Osteoblast (primary cell): ENCODE results near the gene PAFAH2. TPM values are rescaled to one million over a fixed set of nuclear protein-coding genes. Genes with fewer than 3 reads are reported as not detected.

ENCODE experiments used
- DNase-seq: peaks from one replicate; pipeline ENCODE4 v3.0.0; 2011; ENCODE audit warnings: low spot score, mixed read lengths; ENCODE audit not compliant: insufficient read length; ENCODE audit errors: missing footprints
- H2AFZ ChIP-seq: 2 replicates; pipeline ENCODE4 v1.6.0; 2011; ENCODE audit warnings: mild to moderate bottlenecking, low read length
- H3K27ac ChIP-seq: 2 replicates; pipeline ENCODE4 v1.5.1; 2011; ENCODE audit warnings: mild to moderate bottlenecking, low read depth, low read length, moderate library complexity
- H3K27me3 ChIP-seq: 2 replicates; pipeline ENCODE4 v1.6.0; 2012; ENCODE audit warnings: mild to moderate bottlenecking, control low read depth, inconsistent platforms, low read length, moderate library complexity; ENCODE audit not compliant: insufficient read depth
- H3K36me3 ChIP-seq: 2 replicates; pipeline ENCODE4 v1.5.1; 2011; ENCODE audit warnings: mild to moderate bottlenecking, low read length, control low read depth, moderate library complexity; ENCODE audit not compliant: insufficient read depth
- H3K4me1 ChIP-seq: 2 replicates; pipeline ENCODE4 v1.5.1; 2011; ENCODE audit warnings: mild to moderate bottlenecking, low read length, control low read depth, moderate library complexity; ENCODE audit not compliant: insufficient read depth
- H3K4me2 ChIP-seq: 2 replicates; pipeline ENCODE4 v1.6.0; 2011; ENCODE audit warnings: mild to moderate bottlenecking, low read length; ENCODE audit not compliant: insufficient read depth
- H3K4me3 ChIP-seq: fragments of 200-600 bp; sonication (generic); 3 replicates; pipeline ENCODE4 v1.5.1; 2012; ENCODE audit warnings: mild to moderate bottlenecking, low read length, inconsistent platforms; ENCODE audit not compliant: insufficient read depth
- H3K79me2 ChIP-seq: 2 replicates; pipeline ENCODE4 v1.6.0; 2012; ENCODE audit warnings: mild to moderate bottlenecking, low read length, control low read depth, inconsistent platforms; ENCODE audit not compliant: insufficient read depth
- H3K9me3 ChIP-seq: 2 replicates; pipeline ENCODE4 v1.5.1; 2011; ENCODE audit warnings: low read depth, low read length, control low read depth
- H4K20me1 ChIP-seq: 2 replicates; pipeline ENCODE4 v1.6.0; 2012; ENCODE audit warnings: mild to moderate bottlenecking, low read length, control low read depth; ENCODE audit not compliant: insufficient read depth
- total RNA-seq: library from RNA; depleted of rRNA; stranded (reverse); fragments of >200 nt; gene quantifications from 2 replicates; pipeline ENCODE4 v1.2.3, GENCODE V29; 2012
- TF ChIP-seq, protein P1 (sequence below): IDR thresholded peaks from 2 replicates; pipeline ENCODE4 v1.5.1; 2011; ENCODE audit warnings: mild to moderate bottlenecking, low read depth, low read length, moderate library complexity; ENCODE audit errors: extremely low read depth

PAFAH2 gene
- total RNA-seq, 1 donor, result 6.9 TPM

DNA sequence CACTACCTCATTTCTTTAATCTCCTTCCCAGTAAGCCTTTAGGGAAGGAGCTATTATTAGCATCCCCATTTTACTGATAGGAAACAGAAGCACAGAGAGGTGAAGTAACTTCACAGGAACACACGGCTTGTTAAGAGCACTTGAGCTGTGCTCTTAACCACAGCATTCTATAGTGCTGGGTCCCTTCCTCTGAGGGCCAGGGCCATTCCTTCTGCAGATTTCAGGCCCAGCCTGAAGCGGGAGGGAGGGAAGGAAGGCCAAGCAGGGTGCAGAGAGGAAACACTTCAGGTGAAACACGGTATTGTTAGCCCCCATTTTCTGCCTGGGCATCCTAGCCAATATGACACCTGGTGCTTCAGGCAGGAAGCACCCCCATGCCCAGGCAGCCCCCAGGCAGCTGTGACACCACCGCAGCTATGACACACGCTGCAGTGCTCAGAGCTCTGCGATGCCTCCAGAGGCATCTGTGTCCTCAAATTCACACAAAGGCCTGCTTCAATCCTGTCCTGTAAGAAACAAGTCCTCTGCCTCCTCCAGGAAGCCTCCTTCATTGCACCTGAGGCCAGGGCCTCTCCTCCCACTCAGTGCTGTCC lies 19.2 kb upstream of the PAFAH2 start:
- H3K27me3 ChIP-seq, result no peaks in the 10 kb centered on the region
- peaks cover 1% of the 10 kb centered on the region for H3K79me2 ChIP-seq
- TF ChIP-seq, protein P1, sequence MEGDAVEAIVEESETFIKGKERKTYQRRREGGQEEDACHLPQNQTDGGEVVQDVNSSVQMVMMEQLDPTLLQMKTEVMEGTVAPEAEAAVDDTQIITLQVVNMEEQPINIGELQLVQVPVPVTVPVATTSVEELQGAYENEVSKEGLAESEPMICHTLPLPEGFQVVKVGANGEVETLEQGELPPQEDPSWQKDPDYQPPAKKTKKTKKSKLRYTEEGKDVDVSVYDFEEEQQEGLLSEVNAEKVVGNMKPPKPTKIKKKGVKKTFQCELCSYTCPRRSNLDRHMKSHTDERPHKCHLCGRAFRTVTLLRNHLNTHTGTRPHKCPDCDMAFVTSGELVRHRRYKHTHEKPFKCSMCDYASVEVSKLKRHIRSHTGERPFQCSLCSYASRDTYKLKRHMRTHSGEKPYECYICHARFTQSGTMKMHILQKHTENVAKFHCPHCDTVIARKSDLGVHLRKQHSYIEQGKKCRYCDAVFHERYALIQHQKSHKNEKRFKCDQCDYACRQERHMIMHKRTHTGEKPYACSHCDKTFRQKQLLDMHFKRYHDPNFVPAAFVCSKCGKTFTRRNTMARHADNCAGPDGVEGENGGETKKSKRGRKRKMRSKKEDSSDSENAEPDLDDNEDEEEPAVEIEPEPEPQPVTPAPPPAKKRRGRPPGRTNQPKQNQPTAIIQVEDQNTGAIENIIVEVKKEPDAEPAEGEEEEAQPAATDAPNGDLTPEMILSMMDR, result no peak
- no peak overlapping the region for H3K4me3 ChIP-seq
- peaks cover 68% of the 10 kb centered on the region for H3K4me1 ChIP-seq
- no peaks in the 10 kb centered on the region for H3K36me3 ChIP-seq
- peak overlapping the region; percentile 70 for H3K27ac ChIP-seq
- H4K20me1 ChIP-seq, result no peaks in the 10 kb centered on the region
- peak; percentile 43 for DNase-seq
- H3K4me2 ChIP-seq, result no peak overlapping the region
- H3K9me3 ChIP-seq, result no peaks in the 10 kb centered on the region
- peak overlapping the region; percentile 33 for H2AFZ ChIP-seq

DNA sequence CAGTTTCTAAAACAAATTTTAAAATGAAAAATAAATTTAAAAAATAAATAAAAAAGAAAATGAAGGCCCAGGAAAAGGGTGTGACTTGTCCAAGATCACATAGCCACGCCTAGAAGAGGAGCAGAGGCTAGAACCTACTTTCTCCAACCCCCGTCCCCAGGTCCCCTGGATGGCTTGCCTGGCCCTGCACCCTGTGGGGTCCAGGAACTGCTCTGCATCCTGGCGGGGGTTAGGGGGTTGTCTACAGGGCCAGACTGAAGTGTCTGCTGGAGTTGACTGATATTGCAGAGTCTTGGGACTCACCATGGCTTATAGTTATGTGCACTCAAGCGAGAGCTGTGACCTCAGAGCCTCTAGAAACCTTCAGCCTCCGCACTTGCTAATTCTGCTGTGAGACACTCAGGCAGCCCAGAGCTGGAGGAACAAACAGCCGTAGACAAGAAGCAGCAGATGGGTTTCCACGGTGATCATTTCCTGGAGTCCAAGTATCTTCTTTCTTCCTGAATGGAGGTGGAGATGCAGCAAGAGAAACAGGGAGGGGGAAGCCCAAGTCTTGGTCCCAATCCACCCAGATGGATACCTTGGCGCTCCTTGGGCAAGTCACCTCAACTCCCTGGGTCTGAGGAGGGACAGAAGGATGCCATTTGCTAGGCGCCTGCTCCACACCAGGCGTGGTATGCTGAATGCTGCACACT lies 18.5 kb upstream of the PAFAH2 start:
- no peak for DNase-seq

DNA sequence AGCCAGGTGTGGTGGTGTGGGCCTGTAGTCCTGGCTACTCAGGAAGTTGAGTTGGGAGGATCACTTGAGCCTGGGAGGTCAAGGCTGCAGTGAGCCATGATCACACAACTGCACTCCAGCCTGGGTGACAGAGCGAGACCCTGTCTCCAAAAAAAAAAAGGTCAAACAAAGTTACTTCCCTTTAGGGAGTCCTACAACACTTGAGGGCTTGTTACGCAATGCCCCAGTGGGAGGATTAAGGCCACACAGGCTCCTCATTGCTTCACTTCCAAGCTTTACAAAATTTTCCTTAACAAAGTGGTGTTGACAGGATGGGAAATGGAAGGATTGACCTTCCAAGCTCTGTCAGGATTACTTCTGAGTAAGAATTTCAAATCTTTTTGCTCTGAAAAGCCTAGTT lies 17.5 kb upstream of the PAFAH2 start:
- no peak overlapping the region for H3K4me2 ChIP-seq
- no peak overlapping the region for H3K4me3 ChIP-seq
- TF ChIP-seq, protein P1, result no peak
- H3K27ac ChIP-seq, result peak overlapping the region; percentile 39
- H3K36me3 ChIP-seq, result no peaks in the 10 kb centered on the region
- H4K20me1 ChIP-seq, result no peaks in the 10 kb centered on the region
- H2AFZ ChIP-seq, result peak overlapping the region; percentile 30
- H3K27me3 ChIP-seq, result no peaks in the 10 kb centered on the region
- DNase-seq, result peak; percentile 46
- H3K4me1 ChIP-seq, result peaks cover 51% of the 10 kb centered on the region
- no peaks in the 10 kb centered on the region for H3K79me2 ChIP-seq
- H3K9me3 ChIP-seq, result no peaks in the 10 kb centered on the region

More for the DNA sequence above, 18.5 kb upstream of the PAFAH2 start:
- H4K20me1 ChIP-seq, result no peaks in the 10 kb centered on the region
- TF ChIP-seq, protein P1, result no peak
- no peaks in the 10 kb centered on the region for H3K36me3 ChIP-seq
- no peaks in the 10 kb centered on the region for H3K27me3 ChIP-seq
- H3K9me3 ChIP-seq, result no peaks in the 10 kb centered on the region
- peaks cover 61% of the 10 kb centered on the region for H3K4me1 ChIP-seq
- H3K79me2 ChIP-seq, result no peaks in the 10 kb centered on the region
- no peak overlapping the region for H3K4me2 ChIP-seq
- no peak overlapping the region for H3K27ac ChIP-seq
- H2AFZ ChIP-seq, result no peak overlapping the region
- no peak overlapping the region for H3K4me3 ChIP-seq

DNA sequence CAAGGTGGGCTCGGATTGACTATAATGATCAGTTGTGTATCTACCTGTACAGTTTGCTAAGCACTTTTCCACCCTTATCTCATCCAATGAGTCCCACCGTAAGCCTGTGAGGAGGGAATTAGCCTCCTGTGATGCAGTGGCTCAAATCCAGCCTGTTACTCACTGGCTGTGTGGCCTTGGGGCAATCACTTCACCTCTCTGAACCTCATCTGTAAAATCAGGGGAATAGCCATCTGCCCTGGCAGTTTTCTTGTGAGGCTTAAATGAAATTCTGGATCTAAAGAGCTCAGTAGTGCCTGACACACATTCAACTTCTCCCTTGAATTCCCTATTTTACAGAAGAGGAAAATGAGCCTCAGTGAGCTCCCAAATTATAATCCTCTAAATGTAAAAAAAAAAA lies 16.3 kb upstream of the PAFAH2 start:
- H3K4me1 ChIP-seq, result peaks cover 40% of the 10 kb centered on the region
- no peaks in the 10 kb centered on the region for H3K9me3 ChIP-seq
- no peak overlapping the region for H3K4me2 ChIP-seq
- H4K20me1 ChIP-seq, result no peaks in the 10 kb centered on the region
- H3K27ac ChIP-seq, result no peak overlapping the region
- H3K79me2 ChIP-seq, result no peaks in the 10 kb centered on the region
- H3K4me3 ChIP-seq, result no peak overlapping the region
- H3K27me3 ChIP-seq, result no peaks in the 10 kb centered on the region
- TF ChIP-seq, protein P1, result no peak
- no peak overlapping the region for H2AFZ ChIP-seq
- DNase-seq, result no peak
- no peaks in the 10 kb centered on the region for H3K36me3 ChIP-seq
